ENCODE results near the gene FBXL5.

GRCh38 chr4:15655223-15656037, at the start of gene FBXL5:
- TF ChIP-seq, protein P1, sequence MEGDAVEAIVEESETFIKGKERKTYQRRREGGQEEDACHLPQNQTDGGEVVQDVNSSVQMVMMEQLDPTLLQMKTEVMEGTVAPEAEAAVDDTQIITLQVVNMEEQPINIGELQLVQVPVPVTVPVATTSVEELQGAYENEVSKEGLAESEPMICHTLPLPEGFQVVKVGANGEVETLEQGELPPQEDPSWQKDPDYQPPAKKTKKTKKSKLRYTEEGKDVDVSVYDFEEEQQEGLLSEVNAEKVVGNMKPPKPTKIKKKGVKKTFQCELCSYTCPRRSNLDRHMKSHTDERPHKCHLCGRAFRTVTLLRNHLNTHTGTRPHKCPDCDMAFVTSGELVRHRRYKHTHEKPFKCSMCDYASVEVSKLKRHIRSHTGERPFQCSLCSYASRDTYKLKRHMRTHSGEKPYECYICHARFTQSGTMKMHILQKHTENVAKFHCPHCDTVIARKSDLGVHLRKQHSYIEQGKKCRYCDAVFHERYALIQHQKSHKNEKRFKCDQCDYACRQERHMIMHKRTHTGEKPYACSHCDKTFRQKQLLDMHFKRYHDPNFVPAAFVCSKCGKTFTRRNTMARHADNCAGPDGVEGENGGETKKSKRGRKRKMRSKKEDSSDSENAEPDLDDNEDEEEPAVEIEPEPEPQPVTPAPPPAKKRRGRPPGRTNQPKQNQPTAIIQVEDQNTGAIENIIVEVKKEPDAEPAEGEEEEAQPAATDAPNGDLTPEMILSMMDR (IDR thresholded peaks at IDR 0.05), result no peak
- no peak for TF ChIP-seq EZH2 (IDR thresholded peaks at IDR 0.05; ENCODE audit: borderline replicate concordance, insufficient read depth, low read depth, low read length, poor library complexity, severe bottlenecking)
